Trophoblast cell (in vitro differentiated cells and primary cell): Measurements from ENCODE around the gene PSMB4.

Experiments used
- DNase-seq, 2 donors: peaks; one replicate each; pipeline ENCODE4 v3.0.0-alpha.2; 2016
- H2AFZ ChIP-seq: 2 replicates; pipeline ENCODE4 v1.6.1; 2013; ENCODE audit warnings: low read length, moderate library complexity, mild to moderate bottlenecking; ENCODE audit not compliant: insufficient read depth, poor library complexity
- H2AK5ac ChIP-seq: 2 replicates; pipeline ENCODE4 v1.6.1; 2013; ENCODE audit warnings: mild to moderate bottlenecking, low read length
- H2BK120ac ChIP-seq: 2 replicates; pipeline ENCODE4 v1.6.1; 2013; ENCODE audit warnings: low read length, mild to moderate bottlenecking, moderate library complexity; ENCODE audit not compliant: insufficient read depth, poor library complexity
- H2BK12ac ChIP-seq: 2 replicates; pipeline ENCODE4 v1.6.1; 2013; ENCODE audit warnings: mild to moderate bottlenecking, low read length, moderate library complexity
- H2BK5ac ChIP-seq: 2 replicates; pipeline ENCODE4 v1.6.1; 2013; ENCODE audit warnings: low read length, low read depth, moderate library complexity, mild to moderate bottlenecking; ENCODE audit not compliant: poor library complexity
- H3K14ac ChIP-seq: 2 replicates; pipeline ENCODE4 v1.6.1; 2013; ENCODE audit warnings: mild to moderate bottlenecking, low read length
- H3K18ac ChIP-seq: 2 replicates; pipeline ENCODE4 v1.6.1; 2013; ENCODE audit warnings: mild to moderate bottlenecking, low read length
- H3K23ac ChIP-seq: 2 replicates; pipeline ENCODE4 v1.6.1; 2013; ENCODE audit warnings: low read length
- H3K27ac ChIP-seq: 2 replicates; pipeline ENCODE4 v1.5.1; 2013; ENCODE audit warnings: low read depth, mild to moderate bottlenecking, inconsistent platforms, low read length, moderate library complexity
- H3K27me3 ChIP-seq: 2 replicates; pipeline ENCODE4 v1.6.1; 2013; ENCODE audit warnings: inconsistent platforms, mild to moderate bottlenecking, low read length, moderate library complexity; ENCODE audit not compliant: insufficient read depth
- H3K36me3 ChIP-seq, 2 experiments: 1 replicate in 1 of 2; 2 replicates in 1 of 2; pipeline ENCODE4 v1.6.1; 2013; ENCODE audit warnings: low read length in 2 of 2, mild to moderate bottlenecking in 2 of 2, moderate library complexity in 1 of 2; ENCODE audit not compliant: insufficient read depth in 2 of 2, control insufficient read depth in 1 of 2
- H3K4ac ChIP-seq: 2 replicates; pipeline ENCODE4 v1.6.1; 2013; ENCODE audit warnings: low read depth, mild to moderate bottlenecking, low read length, moderate library complexity
- H3K4me1 ChIP-seq, 2 experiments: 1 replicate in 1 of 2; 2 replicates in 1 of 2; pipeline ENCODE4 v1.6.1; 2013; ENCODE audit warnings: low read length in 2 of 2, mild to moderate bottlenecking in 2 of 2, moderate library complexity in 1 of 2; ENCODE audit not compliant: insufficient read depth in 2 of 2, control insufficient read depth in 1 of 2
- H3K4me2 ChIP-seq: 2 replicates; pipeline ENCODE4 v1.6.1; 2013; ENCODE audit warnings: inconsistent platforms, mild to moderate bottlenecking, low read length, moderate library complexity
- H3K4me3 ChIP-seq: 2 replicates; pipeline ENCODE4 v1.5.1; 2013; ENCODE audit warnings: mild to moderate bottlenecking, low read depth, low read length, inconsistent platforms
- H3K79me1 ChIP-seq: one replicate; pipeline ENCODE4 v1.6.1; 2013; ENCODE audit warnings: low read length
- H3K79me2 ChIP-seq: 2 replicates; pipeline ENCODE4 v1.6.1; 2013; ENCODE audit warnings: low read length, mild to moderate bottlenecking; ENCODE audit not compliant: control insufficient read depth, insufficient read depth, poor library complexity
- H3K9ac ChIP-seq: 2 replicates; pipeline ENCODE4 v1.6.1; 2013; ENCODE audit warnings: mild to moderate bottlenecking, low read length
- H3K9me3 ChIP-seq: 2 replicates; pipeline ENCODE4 v1.6.1; 2013; ENCODE audit warnings: low read depth, mild to moderate bottlenecking, control low read depth, inconsistent platforms, low read length; ENCODE audit not compliant: insufficient read depth
- H4K12ac ChIP-seq: 2 replicates; pipeline ENCODE4 v1.6.1; 2013; ENCODE audit warnings: low read depth, mild to moderate bottlenecking, low read length, moderate library complexity
- H4K8ac ChIP-seq: 2 replicates; pipeline ENCODE4 v1.6.1; 2013; ENCODE audit warnings: low read depth, mild to moderate bottlenecking, low read length, moderate library complexity
- H4K91ac ChIP-seq: one replicate; pipeline ENCODE4 v1.6.1; 2013; ENCODE audit warnings: low read depth, mild to moderate bottlenecking, low read length, moderate library complexity
- WGBS: extraction: QIAGEN DNeasy Blood & Tissue Kit; methylation state at CpG from one replicate; pipeline ENCODE4 v1.1.7; 2013; ENCODE audit warnings: missing lambda C conversion rate; ENCODE audit not compliant: insufficient read length, insufficient coverage; ENCODE audit errors: extremely low coverage; 5-methylcytosine and 5-hydroxymethylcytosine counted together

Gene PSMB4

DNA sequence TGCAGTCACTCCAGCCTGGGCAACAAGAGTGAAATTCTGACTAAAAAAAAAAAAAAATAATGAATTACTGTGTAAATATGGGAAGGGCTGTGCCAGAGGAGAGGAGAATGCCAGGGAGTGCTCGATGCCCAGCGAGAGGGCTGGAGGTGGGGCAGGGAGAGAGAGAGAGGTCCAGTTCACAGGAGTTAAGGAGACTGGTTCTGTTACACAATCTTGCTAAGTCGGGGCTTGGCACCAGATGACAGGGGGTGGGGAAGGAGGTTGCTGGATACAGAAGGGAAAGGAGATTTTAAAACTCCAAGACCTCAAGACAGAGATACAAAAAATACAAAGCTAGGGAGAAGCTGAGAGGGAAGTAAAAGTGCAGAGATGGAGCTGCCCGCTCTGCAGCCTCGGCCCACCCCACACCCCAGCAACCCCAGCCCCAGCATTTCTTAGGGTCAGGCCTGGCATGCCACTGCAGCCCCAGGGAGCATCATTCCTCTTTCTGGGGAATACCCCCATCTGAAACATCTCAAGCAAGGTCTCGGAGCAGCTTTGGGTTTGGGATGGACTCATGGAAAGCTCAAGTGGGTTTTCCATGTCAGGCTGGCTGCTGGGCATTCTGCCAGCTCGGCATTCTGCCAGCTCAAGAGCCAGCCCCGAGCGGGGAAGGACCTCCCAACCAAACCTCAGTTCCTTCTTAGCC lies 27.9 kb upstream of the PSMB4 start:
- H3K9me3 ChIP-seq: peaks cover 6% of the 10 kb centered on the region
- H2AK5ac ChIP-seq: no peak overlapping the region
- no peak overlapping the region for H3K4ac ChIP-seq
- H3K14ac ChIP-seq: no peak overlapping the region
- H3K4me1 ChIP-seq: peaks cover 0 to 4% of the 10 kb centered on the region in 2 experiments
- no peaks in the 10 kb centered on the region for H3K36me3 ChIP-seq
- no peak overlapping the region for H2BK12ac ChIP-seq
- peaks cover 2% of the 10 kb centered on the region for H3K79me1 ChIP-seq
- no peak overlapping the region for H2BK5ac ChIP-seq
- no peak for DNase-seq
- H3K4me2 ChIP-seq: no peak overlapping the region
- no peak overlapping the region for H3K27ac ChIP-seq
- no peaks in the 10 kb centered on the region for H3K27me3 ChIP-seq
- H3K23ac ChIP-seq: no peak overlapping the region
- H3K18ac ChIP-seq: no peak overlapping the region
- no peak overlapping the region for H3K9ac ChIP-seq
- WGBS: no CpG with 5 or more reads among the region's 9 CpGs
- H2BK120ac ChIP-seq: no peak overlapping the region
- peaks cover 2% of the 10 kb centered on the region for H3K79me2 ChIP-seq
- no peak overlapping the region for H2AFZ ChIP-seq
- H4K8ac ChIP-seq: no peak overlapping the region
- no peak overlapping the region for H4K12ac ChIP-seq
- no peak overlapping the region for H4K91ac ChIP-seq
- no peak overlapping the region for H3K4me3 ChIP-seq

DNA sequence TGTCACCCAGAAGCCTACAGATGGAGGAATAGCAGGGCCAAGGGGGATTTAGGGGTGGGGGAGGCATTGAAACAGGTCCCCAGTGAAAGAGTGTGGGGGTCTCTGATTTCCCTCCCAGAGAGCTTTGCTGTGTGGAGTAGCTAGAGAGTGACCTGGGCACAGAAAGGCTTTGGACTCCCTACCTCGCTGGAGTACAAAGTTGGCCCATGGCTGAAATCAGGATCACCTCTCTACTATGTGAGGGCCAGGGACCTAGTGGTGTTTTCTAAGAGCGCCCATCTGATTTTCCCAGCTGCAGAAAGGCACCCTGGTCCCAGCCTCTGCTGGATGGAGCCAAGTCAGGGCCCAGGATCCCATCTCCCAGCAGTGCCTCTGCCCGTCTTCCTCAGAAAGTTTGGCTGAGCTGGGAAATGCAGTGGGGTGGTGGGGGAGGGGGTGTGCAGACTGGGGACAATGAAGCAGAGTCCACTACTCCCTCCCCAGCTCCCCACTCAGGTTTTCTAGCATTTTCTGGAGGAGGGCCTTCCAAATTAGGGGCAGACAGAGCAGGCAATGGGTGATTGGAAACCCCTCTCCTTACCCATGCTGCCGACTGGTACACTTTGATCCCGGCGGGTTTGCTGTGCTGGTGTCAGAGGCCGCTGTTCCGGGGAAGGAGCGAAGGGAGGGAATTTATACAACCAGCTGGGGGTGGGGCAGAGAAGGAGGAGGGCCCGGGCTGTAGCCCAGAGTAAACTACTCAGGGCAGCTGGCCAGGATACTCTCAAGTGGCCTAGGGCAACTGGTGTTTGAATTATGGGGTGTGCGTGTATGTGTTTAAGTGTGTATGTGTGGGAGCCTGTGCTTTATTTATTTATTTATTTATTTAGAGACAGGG lies 27.1 kb upstream of the PSMB4 start, which contains the start of gene SELENBP1:
SELENBP1 (minus strand) TSS at position 648 of the 877 bp plus-strand sequence; CDS start at position 584, 64 bp downstream.
- Histone ChIP-seq H3K18ac (no peak within 1 kb of the TSS), H4K8ac (peak within 1 kb of the TSS; percentile 54), H2BK120ac (peak within 1 kb of the TSS; percentile 35), H3K23ac (no peak within 1 kb of the TSS), H3K79me1 (peaks cover 2% of the 10 kb centered on the region), H3K14ac (peak within 1 kb of the TSS; percentile 42), H2AK5ac (no peak within 1 kb of the TSS), H3K79me2 (peaks cover 2% of the 10 kb centered on the region), H3K4me1 (peaks cover 0 to 4% of the 10 kb centered on the region in 2 experiments), H3K36me3 (no peaks in the 10 kb centered on the region), H4K91ac (no peak within 1 kb of the TSS), H4K12ac (peak within 1 kb of the TSS; percentile 67), H3K4me2 (peak within 1 kb of the TSS; percentile 50), H3K27me3 (no peaks in the 10 kb centered on the region), H2AFZ (peak within 1 kb of the TSS; percentile 84), H3K4ac (no peak within 1 kb of the TSS), H3K4me3 (no peak within 1 kb of the TSS), H3K27ac (no peak within 1 kb of the TSS), H2BK12ac (no peak within 1 kb of the TSS), H2BK5ac (no peak within 1 kb of the TSS), H3K9me3 (peaks cover 6% of the 10 kb centered on the region), H3K9ac (no peak within 1 kb of the TSS)
- DNase-seq: no peak
- WGBS: no CpG with 5 or more reads among the region's 11 CpGs

DNA sequence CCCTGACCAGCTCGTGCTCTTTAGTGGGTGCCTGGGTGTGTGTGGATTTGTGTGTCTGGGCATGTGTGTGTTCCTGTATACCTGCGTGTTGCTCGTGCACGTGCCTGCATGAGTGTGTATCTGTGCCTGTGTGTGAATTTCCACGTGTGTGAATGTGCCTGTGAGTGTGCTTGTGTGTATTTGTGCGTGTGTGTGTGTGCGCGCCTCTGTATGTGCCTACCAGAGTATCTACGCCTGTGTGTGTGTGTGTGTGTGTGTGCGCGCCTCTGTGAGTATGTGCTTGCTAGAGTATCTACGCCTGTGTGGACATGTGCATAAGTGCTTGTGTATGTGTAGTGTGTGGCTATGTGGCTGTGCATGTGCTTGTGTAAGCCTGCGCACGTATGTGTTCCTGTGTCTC lies 26.2 kb upstream of the PSMB4 start:
- H2BK5ac ChIP-seq: no peak overlapping the region
- H3K18ac ChIP-seq: no peak overlapping the region
- H3K9ac ChIP-seq: no peak overlapping the region
- H2BK120ac ChIP-seq: no peak overlapping the region
- H3K14ac ChIP-seq: no peak overlapping the region
- H3K4me2 ChIP-seq: no peak overlapping the region
- H4K91ac ChIP-seq: no peak overlapping the region
- peaks cover 6% of the 10 kb centered on the region for H3K9me3 ChIP-seq
- H3K27ac ChIP-seq: no peak overlapping the region
- H4K12ac ChIP-seq: no peak overlapping the region
- no peak overlapping the region for H3K23ac ChIP-seq
- peaks cover 2% of the 10 kb centered on the region for H3K79me1 ChIP-seq
- no peak overlapping the region for H2BK12ac ChIP-seq
- H3K4ac ChIP-seq: no peak overlapping the region
- H3K36me3 ChIP-seq: no peaks in the 10 kb centered on the region
- no peak overlapping the region for H4K8ac ChIP-seq
- H2AK5ac ChIP-seq: no peak overlapping the region
- DNase-seq: no peak
- no CpG with 5 or more reads among the region's 14 CpGs for WGBS
- H3K27me3 ChIP-seq: no peaks in the 10 kb centered on the region
- H3K4me1 ChIP-seq: peaks cover 0 to 4% of the 10 kb centered on the region in 2 experiments
- no peak overlapping the region for H3K4me3 ChIP-seq
- no peak overlapping the region for H2AFZ ChIP-seq
- peaks cover 2% of the 10 kb centered on the region for H3K79me2 ChIP-seq

DNA sequence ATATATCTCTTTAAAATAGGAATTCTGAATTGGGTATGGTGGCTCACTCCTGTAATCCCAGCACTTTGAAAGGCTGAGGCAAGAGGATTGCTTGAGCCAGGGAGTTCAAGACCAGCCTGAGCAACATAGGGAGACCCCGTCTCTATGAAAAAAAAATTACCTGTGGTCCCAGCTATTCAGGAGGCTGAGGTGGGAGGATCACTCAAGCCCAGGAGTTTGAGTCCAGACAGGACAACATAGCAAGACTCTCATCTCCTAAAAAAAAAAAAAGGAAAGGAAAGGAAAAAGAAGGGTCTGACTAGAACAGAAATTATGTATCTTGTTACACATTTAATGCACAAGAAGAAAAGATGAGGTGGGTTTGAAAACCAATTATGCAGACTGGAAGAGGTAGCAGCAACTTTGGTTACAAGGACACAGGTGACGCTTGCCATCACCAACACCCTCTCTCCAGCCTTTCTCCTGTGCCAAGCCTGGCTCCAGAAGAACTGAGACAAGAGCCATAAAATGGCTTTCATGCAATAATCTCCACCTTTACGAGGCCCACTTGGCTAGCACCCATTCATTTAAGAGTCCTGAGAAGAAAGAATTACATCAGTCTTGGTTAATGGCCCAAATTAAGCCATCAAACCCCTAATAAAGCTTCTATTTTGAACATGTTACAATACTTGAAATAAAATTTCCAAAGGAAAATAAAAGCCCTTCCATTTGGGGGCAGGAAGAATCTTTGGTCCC lies 22.1 kb upstream of the PSMB4 start:
- Histone ChIP-seq H3K27me3 (no peaks in the 10 kb centered on the region), H4K91ac (no peak overlapping the region), H2BK120ac (no peak overlapping the region), H3K23ac (no peak overlapping the region), H3K4ac (no peak overlapping the region), H3K4me2 (no peak overlapping the region), H3K4me1 (peaks cover 0 to 2% of the 10 kb centered on the region in 2 experiments), H4K12ac (no peak overlapping the region), H3K9ac (no peak overlapping the region), H3K14ac (no peak overlapping the region), H4K8ac (no peak overlapping the region), H3K79me1 (peaks cover 2% of the 10 kb centered on the region), H3K18ac (no peak overlapping the region), H3K36me3 (no peaks in the 10 kb centered on the region), H3K9me3 (peaks cover 3% of the 10 kb centered on the region), H2BK12ac (no peak overlapping the region), H2AFZ (no peak overlapping the region), H3K4me3 (no peak overlapping the region), H3K79me2 (peaks cover 2% of the 10 kb centered on the region), H3K27ac (no peak overlapping the region), H2AK5ac (no peak overlapping the region), H2BK5ac (no peak overlapping the region)
- WGBS: no CpG with 5 or more reads among the region's 3 CpGs
- no peak for DNase-seq
